Measurements from ENCODE around the gene GANC. TPM values are rescaled to one million over a fixed set of nuclear protein-coding genes. Genes with fewer than 3 reads are reported as not detected.

GANC gene
- total and polyA plus RNA-seq, 9 of the 15 experiments (the other 6 are each of a cell fraction or from before 2014, with no cell fraction given), result 10.9 to 19.0 (median 14.5) TPM

GRCh38 chr15:42401544-42402454 lies 128.8 kb downstream of the GANC start (continued):
- TF ChIP-seq, protein P1, sequence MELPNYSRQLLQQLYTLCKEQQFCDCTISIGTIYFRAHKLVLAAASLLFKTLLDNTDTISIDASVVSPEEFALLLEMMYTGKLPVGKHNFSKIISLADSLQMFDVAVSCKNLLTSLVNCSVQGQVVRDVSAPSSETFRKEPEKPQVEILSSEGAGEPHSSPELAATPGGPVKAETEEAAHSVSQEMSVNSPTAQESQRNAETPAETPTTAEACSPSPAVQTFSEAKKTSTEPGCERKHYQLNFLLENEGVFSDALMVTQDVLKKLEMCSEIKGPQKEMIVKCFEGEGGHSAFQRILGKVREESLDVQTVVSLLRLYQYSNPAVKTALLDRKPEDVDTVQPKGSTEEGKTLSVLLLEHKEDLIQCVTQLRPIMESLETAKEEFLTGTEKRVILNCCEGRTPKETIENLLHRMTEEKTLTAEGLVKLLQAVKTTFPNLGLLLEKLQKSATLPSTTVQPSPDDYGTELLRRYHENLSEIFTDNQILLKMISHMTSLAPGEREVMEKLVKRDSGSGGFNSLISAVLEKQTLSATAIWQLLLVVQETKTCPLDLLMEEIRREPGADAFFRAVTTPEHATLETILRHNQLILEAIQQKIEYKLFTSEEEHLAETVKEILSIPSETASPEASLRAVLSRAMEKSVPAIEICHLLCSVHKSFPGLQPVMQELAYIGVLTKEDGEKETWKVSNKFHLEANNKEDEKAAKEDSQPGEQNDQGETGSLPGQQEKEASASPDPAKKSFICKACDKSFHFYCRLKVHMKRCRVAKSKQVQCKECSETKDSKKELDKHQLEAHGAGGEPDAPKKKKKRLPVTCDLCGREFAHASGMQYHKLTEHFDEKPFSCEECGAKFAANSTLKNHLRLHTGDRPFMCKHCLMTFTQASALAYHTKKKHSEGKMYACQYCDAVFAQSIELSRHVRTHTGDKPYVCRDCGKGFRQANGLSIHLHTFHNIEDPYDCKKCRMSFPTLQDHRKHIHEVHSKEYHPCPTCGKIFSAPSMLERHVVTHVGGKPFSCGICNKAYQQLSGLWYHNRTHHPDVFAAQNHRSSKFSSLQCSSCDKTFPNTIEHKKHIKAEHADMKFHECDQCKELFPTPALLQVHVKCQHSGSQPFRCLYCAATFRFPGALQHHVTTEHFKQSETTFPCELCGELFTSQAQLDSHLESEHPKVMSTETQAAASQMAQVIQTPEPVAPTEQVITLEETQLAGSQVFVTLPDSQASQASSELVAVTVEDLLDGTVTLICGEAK (IDR thresholded peaks at IDR 0.05), result peak; percentile 80
- TF ChIP-seq, protein P1 (CRISPR knock-in tag; IDR thresholded peaks at IDR 0.05), result no peak
- TF ChIP-seq NR2C2 (CRISPR knock-in tag; IDR thresholded peaks at IDR 0.05), result no peak
- TF ChIP-seq NR2C2 (tag; IDR thresholded peaks at IDR 0.05), result peak; percentile 75
- peak; percentile 63 for TF ChIP-seq ETV1 (tag; conservative IDR thresholded peaks at IDR 0.05; ENCODE audit: low read depth)
- TF ChIP-seq NR2C1 (IDR thresholded peaks at IDR 0.05), result peak; percentile 81
- TF ChIP-seq NR2C1 (tag; IDR thresholded peaks at IDR 0.05), result peak; percentile 84
- TF ChIP-seq, protein P2, sequence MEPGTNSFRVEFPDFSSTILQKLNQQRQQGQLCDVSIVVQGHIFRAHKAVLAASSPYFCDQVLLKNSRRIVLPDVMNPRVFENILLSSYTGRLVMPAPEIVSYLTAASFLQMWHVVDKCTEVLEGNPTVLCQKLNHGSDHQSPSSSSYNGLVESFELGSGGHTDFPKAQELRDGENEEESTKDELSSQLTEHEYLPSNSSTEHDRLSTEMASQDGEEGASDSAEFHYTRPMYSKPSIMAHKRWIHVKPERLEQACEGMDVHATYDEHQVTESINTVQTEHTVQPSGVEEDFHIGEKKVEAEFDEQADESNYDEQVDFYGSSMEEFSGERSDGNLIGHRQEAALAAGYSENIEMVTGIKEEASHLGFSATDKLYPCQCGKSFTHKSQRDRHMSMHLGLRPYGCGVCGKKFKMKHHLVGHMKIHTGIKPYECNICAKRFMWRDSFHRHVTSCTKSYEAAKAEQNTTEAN (CRISPR knock-in tag; IDR thresholded peaks at IDR 0.05), result no peak
- TF ChIP-seq TEAD4 (IDR thresholded peaks at IDR 0.05; ENCODE audit: low read length), result no peak
- TF ChIP-seq TEAD4 (CRISPR knock-in tag; IDR thresholded peaks at IDR 0.05; ENCODE audit: borderline replicate concordance), result no peak
